Bronchus fibroblast of lung (primary cell): ENCODE results near the gene ST6GALNAC4. TPM values are rescaled to one million over a fixed set of nuclear protein-coding genes. Genes with fewer than 3 reads are reported as not detected.

ENCODE experiments used
- total RNA-seq: library from RNA; depleted of rRNA; stranded (reverse); fragments of >200 nt; gene quantifications from 2 replicates; pipeline ENCODE4 v1.2.3, GENCODE V29; 2015

ST6GALNAC4 gene, protein sequence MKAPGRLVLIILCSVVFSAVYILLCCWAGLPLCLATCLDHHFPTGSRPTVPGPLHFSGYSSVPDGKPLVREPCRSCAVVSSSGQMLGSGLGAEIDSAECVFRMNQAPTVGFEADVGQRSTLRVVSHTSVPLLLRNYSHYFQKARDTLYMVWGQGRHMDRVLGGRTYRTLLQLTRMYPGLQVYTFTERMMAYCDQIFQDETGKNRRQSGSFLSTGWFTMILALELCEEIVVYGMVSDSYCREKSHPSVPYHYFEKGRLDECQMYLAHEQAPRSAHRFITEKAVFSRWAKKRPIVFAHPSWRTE
- 32.6 and 41.0 TPM in 2 replicates for total RNA-seq

DNA sequence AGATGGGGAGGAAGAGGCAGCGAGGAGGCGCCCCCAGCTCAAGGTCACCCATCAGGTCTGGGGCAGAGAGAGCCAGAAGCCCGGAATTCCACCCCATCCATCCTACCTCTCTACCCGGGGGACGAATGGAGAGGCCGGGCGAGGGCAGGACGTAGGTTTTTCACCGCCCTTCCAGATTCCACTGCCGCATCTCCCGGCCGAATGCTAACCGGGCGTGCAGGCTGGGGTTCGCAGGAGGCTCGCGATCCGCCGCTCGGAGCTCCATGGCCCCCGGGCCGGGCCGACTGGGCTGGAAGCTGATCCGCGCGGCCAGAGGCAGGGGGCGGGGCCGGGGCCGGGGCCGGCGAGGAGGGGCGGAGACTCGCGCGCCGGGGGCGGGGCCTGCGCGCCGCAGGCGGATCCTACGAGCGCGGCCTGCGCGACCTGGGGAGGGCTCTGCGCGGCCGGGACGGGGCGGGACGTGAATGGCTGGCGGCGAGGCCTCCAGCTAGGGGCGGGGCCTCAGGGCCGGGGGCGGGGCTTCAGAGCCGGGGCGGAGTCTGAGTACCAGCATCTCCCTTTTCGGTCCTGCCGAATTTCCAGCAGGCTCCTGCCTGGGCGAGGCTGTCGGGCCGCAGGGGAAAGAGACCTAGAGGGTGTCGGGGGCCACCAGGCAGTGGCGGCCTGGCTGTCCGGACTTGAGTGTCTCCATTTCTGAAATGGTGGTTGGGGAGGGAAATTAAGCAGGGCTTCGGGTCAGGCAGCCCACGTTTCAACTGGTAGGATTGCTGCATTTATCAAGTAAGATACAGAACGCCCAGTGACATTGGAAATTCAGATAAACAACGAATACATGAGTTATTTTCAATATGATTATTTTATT, at the start of gene ST6GALNAC4:
Gene ST6GALNAC4, minus strand, starts transcription at position 322 of the 862 bp plus-strand sequence. CDS start 622 bp downstream, outside the sequence.

GRCh38 chr9:127937388-127938297, 20.8 kb upstream of the ST6GALNAC4 start, which contains the start of gene DPM2:
TSS of gene DPM2 (minus strand) at chr9:127937854. CDS start at chr9:127937820, 34 bp downstream.

GRCh38 chr9:127930231-127931091, 13.6 kb upstream of the ST6GALNAC4 start, which contains the start of gene PIP5KL1:
TSS of gene PIP5KL1 (minus strand) at chr9:127930777. CDS start at chr9:127930752, 25 bp downstream.

DNA sequence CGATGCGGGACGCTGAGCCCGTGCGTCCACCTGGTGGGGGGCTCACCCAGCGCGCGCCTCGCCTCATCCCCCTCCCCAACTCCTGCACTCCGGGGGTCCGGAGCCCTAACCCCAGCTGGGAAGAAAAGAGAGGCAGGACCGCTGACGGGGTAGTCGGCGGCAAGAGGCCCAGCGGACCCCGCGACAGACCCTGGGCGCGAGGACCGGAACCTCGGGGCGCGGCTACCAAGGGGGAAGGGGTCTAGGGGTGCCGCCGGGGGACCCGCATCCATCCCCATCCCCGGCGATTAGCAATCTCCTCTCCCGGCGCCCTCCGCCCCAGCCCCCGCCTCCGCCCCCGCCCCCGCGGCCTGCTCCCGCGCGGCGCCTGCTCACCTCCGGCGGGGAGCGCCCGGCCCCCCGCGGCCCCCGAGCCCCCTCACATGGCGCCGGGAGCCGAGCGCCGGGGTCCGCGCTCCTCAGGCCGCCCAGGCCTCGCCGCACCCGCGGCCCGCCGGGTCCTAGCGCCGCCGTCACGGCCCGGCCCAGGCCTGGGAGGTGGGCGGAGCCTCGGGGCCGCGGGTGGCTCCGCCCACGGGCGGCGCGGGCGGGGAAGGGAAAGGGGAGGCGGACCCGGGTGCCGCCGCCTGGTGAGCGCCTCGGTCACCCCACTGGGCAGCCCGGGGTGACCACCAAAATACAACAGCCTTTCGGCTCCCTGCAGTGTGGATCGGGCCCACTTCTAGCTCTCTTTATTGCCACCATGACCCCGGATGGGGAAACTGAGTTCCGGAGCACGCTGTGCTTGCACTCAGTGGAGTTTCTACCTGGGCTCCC, 17.5 kb downstream of the ST6GALNAC4 start, which contains the start of gene ST6GALNAC6:
Gene ST6GALNAC6, minus strand, starts transcription at position 476 of the 816 bp plus-strand sequence. CDS start 1,622 bp downstream, outside the sequence.

DNA sequence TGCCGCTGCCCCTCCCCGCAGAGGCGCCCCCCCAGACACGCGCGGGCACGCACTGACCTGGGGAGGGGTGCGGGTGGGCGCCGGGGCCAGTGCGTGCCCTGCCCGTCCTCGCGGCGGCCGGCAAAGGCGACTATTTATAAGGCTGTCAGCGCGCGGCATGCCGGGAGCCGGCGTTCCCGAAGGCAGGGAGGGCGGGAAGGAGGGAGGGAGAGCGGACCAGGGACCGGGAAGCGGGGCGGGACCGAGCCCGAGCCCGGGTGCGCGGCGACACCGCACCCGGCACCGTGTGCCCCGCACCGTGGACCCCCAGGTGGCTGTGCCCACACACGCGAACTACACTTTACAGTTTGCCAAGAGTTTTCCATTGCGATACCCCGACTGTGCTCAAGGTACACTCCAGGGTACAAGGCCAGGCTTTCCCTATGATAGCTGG, 39.3 kb downstream of the ST6GALNAC4 start, which contains the start of gene AK1:
Gene AK1, minus strand, starts transcription at position 110 of the 433 bp plus-strand sequence. CDS start 3,058 bp downstream, outside the sequence.

Other genes with a start within 250 kb of the ST6GALNAC4 start
- not detected in 2 replicates for gene CFAP157, start 210.1 kb downstream of the ST6GALNAC4 start, total RNA-seq
- gene PTRH1, start 201.4 kb downstream of the ST6GALNAC4 start, total RNA-seq = 28.9 and 36.0 TPM in 2 replicates
- gene TTC16, start 201.0 kb downstream of the ST6GALNAC4 start, total RNA-seq = under 0.01 TPM in 1 of 2 replicates, not detected in the other
- gene TOR2A, start 181.7 kb downstream of the ST6GALNAC4 start, total RNA-seq = 10.1 and 13.6 TPM in 2 replicates
- under 0.01 TPM in 1 of 2 replicates, not detected in the other for gene SH2D3C, start 138.4 kb downstream of the ST6GALNAC4 start, total RNA-seq
- 17.8 and 23.2 TPM in 2 replicates for gene CDK9, start 131.0 kb downstream of the ST6GALNAC4 start, total RNA-seq
- gene FPGS, start 114.2 kb downstream of the ST6GALNAC4 start, total RNA-seq = 59.8 and 65.4 TPM in 2 replicates
- gene ENG, start 62.4 kb downstream of the ST6GALNAC4 start, total RNA-seq = 47.2 and 48.9 TPM in 2 replicates
- 73.0 and 87.0 TPM in 2 replicates for gene AK1, start 39.4 kb downstream of the ST6GALNAC4 start, total RNA-seq
- gene ST6GALNAC6, start 17.4 kb downstream of the ST6GALNAC4 start, total RNA-seq = 45.4 and 49.1 TPM in 2 replicates
- 2.1 and 4.0 TPM in 2 replicates for gene PIP5KL1, start 13.7 kb upstream of the ST6GALNAC4 start, total RNA-seq
- gene DPM2, start 20.8 kb upstream of the ST6GALNAC4 start, total RNA-seq = 30.9 and 38.5 TPM in 2 replicates
- 3.0 and 4.2 TPM in 2 replicates for gene EEIG1, start 63.9 kb upstream of the ST6GALNAC4 start, total RNA-seq
- gene NAIF1, start 150.3 kb upstream of the ST6GALNAC4 start, total RNA-seq = 9.2 and 10.3 TPM in 2 replicates
- 11.1 and 11.4 TPM in 2 replicates for gene SLC25A25, start 151.2 kb upstream of the ST6GALNAC4 start, total RNA-seq
- 63.5 and 70.3 TPM in 2 replicates for gene PTGES2, start 210.7 kb upstream of the ST6GALNAC4 start, total RNA-seq
- gene LCN2, start 232.4 kb upstream of the ST6GALNAC4 start, total RNA-seq = not detected in 2 replicates
- gene BBLN, start 243.2 kb upstream of the ST6GALNAC4 start, total RNA-seq = 188 and 202 TPM in 2 replicates